Measurements from ENCODE around the gene SLCO1B1. TPM values are rescaled to one million over a fixed set of nuclear protein-coding genes. Genes with fewer than 3 reads are reported as not detected.

Gene SLCO1B1
- total and polyA plus RNA-seq, 10 of the 15 experiments (the other 5 are each of a cell fraction or from before 2014, with no cell fraction given): 0.15 TPM; not detected in 9

- ChIA-PET POLR2A (no interaction called here), RAD21 (ENCODE audit: unreplicated experiment) (no interaction called here), SMC1A (ENCODE audit: uncharacterized antibody, unreplicated experiment) (no interaction called here), CTCF (no interaction called here)
- no peak overlapping the region for H2AFZ ChIP-seq (ENCODE audit: control insufficient read depth, low read depth, low read length)
- H3K27me3 ChIP-seq (replicated peaks in 1 of 2; ENCODE audit: control insufficient read depth in 2 of 2, insufficient read depth in 2 of 2, low read length in 1 of 2): no peaks in the 10 kb centered on the region
- H4K20me1 ChIP-seq (ENCODE audit: control insufficient read depth, insufficient read depth): no peaks in the 10 kb centered on the region
- in situ Hi-C loops (cut with MboI) (no loop called here), intact Hi-C loops (cut with micrococcal nuclease; ENCODE audit: unreplicated experiment) (no loop called here)
- H3K4me2 ChIP-seq (ENCODE audit: control insufficient read depth, insufficient read depth): no peak overlapping the region
- no peak for ATAC-seq
- H3K4me3 ChIP-seq: no peak overlapping the region
- no peaks in the 10 kb centered on the region for H3K36me3 ChIP-seq (ENCODE audit: control insufficient read depth in 2 of 2, insufficient read depth in 2 of 2, low read length in 1 of 2)
- no peak overlapping the region for H3K27ac ChIP-seq (ENCODE audit: control insufficient read depth, insufficient read depth)
- no peak overlapping the region for H3K9ac ChIP-seq (ENCODE audit: control insufficient read depth, insufficient read depth, low read length)
- 0% methylated on average over 2 of the region's 2 CpGs for WGBS (ENCODE audit: insufficient coverage, insufficient replicate concordance, low lambda C conversion rate, missing lambda C conversion rate)
- no peaks in the 10 kb centered on the region for H3K4me1 ChIP-seq (ENCODE audit: control insufficient read depth, insufficient read depth, low read length)
- no peak for DNase-seq (ENCODE audit: low read depth, low spot score)
- BruUV-seq (replicated peaks): no TSS peak
- H3K79me2 ChIP-seq (ENCODE audit: control insufficient read depth, insufficient read depth, low read length): no peaks in the 10 kb centered on the region
- no peaks in the 10 kb centered on the region for H3K9me3 ChIP-seq (replicated peaks; ENCODE audit: control insufficient read depth, insufficient read depth, low read length)
- no peak for TF ChIP-seq KDM1A (IDR thresholded peaks at IDR 0.05; ENCODE audit: borderline replicate concordance)
- TF ChIP-seq NBN (IDR thresholded peaks at IDR 0.05): no peak
- FAIRE-seq: no peak
These were observed 145.8 kb downstream of the SLCO1B1 start for GRCh38 chr12:21276826-21277225.

Other genes starting within 250 kb of the SLCO1B1 start
- not detected in 2 replicates for gene SLCO1A2, start 203.7 kb downstream of the SLCO1B1 start, total RNA-seq (2014; rRNA removed)
- not detected in 2 replicates for gene SLCO1A2, start 203.7 kb downstream of the SLCO1B1 start, total RNA-seq (2014; rRNA removed; fragmentation: Illumina TruSeq; extraction: Trizol)
- gene SLCO1A2, start 203.7 kb downstream of the SLCO1B1 start, total RNA-seq (2021): not detected in 2 replicates
- 0.03 TPM in 1 of 2 replicates, not detected in the other for gene SLCO1A2, start 203.7 kb downstream of the SLCO1B1 start, polyA plus RNA-seq (2011; rRNA removed)
- not detected in 2 replicates for gene SLCO1A2, start 203.7 kb downstream of the SLCO1B1 start, polyA plus RNA-seq (2014; fragmentation: Illumina TruSeq; extraction: Trizol)
- gene SLCO1A2, start 203.7 kb downstream of the SLCO1B1 start, polyA plus RNA-seq (2014; fragmentation: Nextera tagmentation; extraction: Ambion mirVana): not detected
- not detected in 2 replicates for gene SLCO1A2, start 203.7 kb downstream of the SLCO1B1 start, polyA plus RNA-seq (2014; rRNA removed)
- gene SLCO1A2, start 203.7 kb downstream of the SLCO1B1 start, polyA plus RNA-seq (2016; fragmentation: Nextera tagmentation; extraction: Ambion mirVana): not detected
- gene IAPP, start 241.7 kb downstream of the SLCO1B1 start, total RNA-seq (2014; rRNA removed): not detected in 2 replicates
- gene IAPP, start 241.7 kb downstream of the SLCO1B1 start, total RNA-seq (2014; rRNA removed; fragmentation: Illumina TruSeq; extraction: Trizol): not detected in 2 replicates
- not detected in 2 replicates for gene IAPP, start 241.7 kb downstream of the SLCO1B1 start, total RNA-seq (2021)
- gene IAPP, start 241.7 kb downstream of the SLCO1B1 start, polyA plus RNA-seq (2011; rRNA removed): not detected in 2 replicates
- not detected in 2 replicates for gene IAPP, start 241.7 kb downstream of the SLCO1B1 start, polyA plus RNA-seq (2014; fragmentation: Illumina TruSeq; extraction: Trizol)
- not detected for gene IAPP, start 241.7 kb downstream of the SLCO1B1 start, polyA plus RNA-seq (2014; fragmentation: Nextera tagmentation; extraction: Ambion mirVana)
- gene IAPP, start 241.7 kb downstream of the SLCO1B1 start, polyA plus RNA-seq (2014; rRNA removed): not detected in 2 replicates
- gene IAPP, start 241.7 kb downstream of the SLCO1B1 start, polyA plus RNA-seq (2016; fragmentation: Nextera tagmentation; extraction: Ambion mirVana): not detected

Data from GM12878 (cell line).